ENCODE measurements around the gene SHISA6. TPM values are rescaled to one million over a fixed set of nuclear protein-coding genes. Genes with fewer than 3 reads are reported as not detected.

The SHISA6 gene
- total RNA-seq, 1 experiment from 2014 or later = 21.1 TPM

GRCh38 chr17:11557727-11558452, 316.9 kb downstream of the SHISA6 start:
- H3K9me3 ChIP-seq = no peaks in the 10 kb centered on the region
- CTCF ChIA-PET = no interaction called here
- peaks cover 6% of the 10 kb centered on the region for H3K36me3 Mint-ChIP-seq (ENCODE audit: insufficient read depth, unreplicated experiment)
- intact Hi-C loops (cut with micrococcal nuclease; ENCODE audit: unreplicated experiment) = no loop called here
- DNase-seq = no peak
- POLR2A ChIA-PET = no interaction called here
- no peak for TF ChIP-seq CTCF (IDR thresholded peaks at IDR 0.05; ENCODE audit: insufficient read depth in 1 of 2, low read depth in 1 of 2, low read length in 1 of 2, severe bottlenecking in 1 of 2, unreplicated experiment in 1 of 2)
- no peaks in the 10 kb centered on the region for H3K27me3 ChIP-seq (replicated peaks; ENCODE audit: control insufficient read depth, insufficient read depth, low read length)
- H3K4me1 Mint-ChIP-seq (ENCODE audit: low read depth, unreplicated experiment) = no peaks in the 10 kb centered on the region
- no peaks in the 10 kb centered on the region for H3K36me3 ChIP-seq (ENCODE audit: control insufficient read depth, insufficient read depth, low read length)
- no peaks in the 10 kb centered on the region for H3K27me3 Mint-ChIP-seq (ENCODE audit: insufficient read depth, unreplicated experiment)
- no TSS peak for BruUV-seq (replicated peaks)
- H3K27ac Mint-ChIP-seq (ENCODE audit: unreplicated experiment) = no peak overlapping the region
- H3K4me1 ChIP-seq = no peaks in the 10 kb centered on the region
- H3K9me3 Mint-ChIP-seq (ENCODE audit: unreplicated experiment) = no peaks in the 10 kb centered on the region
- H3K4me3 ChIP-seq (ENCODE audit: low read depth, low read length) = no peak overlapping the region
- H3K4me3 Mint-ChIP-seq (ENCODE audit: unreplicated experiment) = no peak overlapping the region

- Histone ChIP-seq H3K4me3 (ENCODE audit: low read depth, low read length) (no peak overlapping the region), H3K36me3 (ENCODE audit: control insufficient read depth, insufficient read depth, low read length) (no peaks in the 10 kb centered on the region), H3K4me1 (no peaks in the 10 kb centered on the region), H3K9me3 (no peaks in the 10 kb centered on the region), H3K27me3 (replicated peaks; ENCODE audit: control insufficient read depth, insufficient read depth, low read length) (no peaks in the 10 kb centered on the region)
- intact Hi-C loops (cut with micrococcal nuclease; ENCODE audit: unreplicated experiment) = no loop called here
- POLR2A ChIA-PET = no interaction called here
- Mint-ChIP-seq H3K4me3 (ENCODE audit: unreplicated experiment) (no peak overlapping the region), H3K36me3 (ENCODE audit: insufficient read depth, unreplicated experiment) (peaks cover 2% of the 10 kb centered on the region), H3K4me1 (ENCODE audit: low read depth, unreplicated experiment) (no peaks in the 10 kb centered on the region), H3K27me3 (ENCODE audit: insufficient read depth, unreplicated experiment) (no peaks in the 10 kb centered on the region), H3K27ac (ENCODE audit: unreplicated experiment) (no peak overlapping the region), H3K9me3 (ENCODE audit: unreplicated experiment) (no peaks in the 10 kb centered on the region)
- no TSS peak for BruUV-seq (replicated peaks)
- no peak for TF ChIP-seq CTCF (IDR thresholded peaks at IDR 0.05; ENCODE audit: insufficient read depth in 1 of 2, low read depth in 1 of 2, low read length in 1 of 2, severe bottlenecking in 1 of 2, unreplicated experiment in 1 of 2)
- CTCF ChIA-PET = no interaction called here
- DNase-seq = no peak
Measured at GRCh38 chr17:11558681-11559234, 317.7 kb downstream of the SHISA6 start.

GRCh38 chr17:11559601-11560000, 318.6 kb downstream of the SHISA6 start:
- H3K36me3 Mint-ChIP-seq (ENCODE audit: insufficient read depth, unreplicated experiment) = no peaks in the 10 kb centered on the region
- CTCF ChIA-PET = no interaction called here

More at GRCh38 chr17:11559601-11560000, 318.6 kb downstream of the SHISA6 start:
- H3K4me1 ChIP-seq = no peaks in the 10 kb centered on the region
- no peaks in the 10 kb centered on the region for H3K9me3 ChIP-seq
- H3K27me3 Mint-ChIP-seq (ENCODE audit: insufficient read depth, unreplicated experiment) = no peaks in the 10 kb centered on the region
- H3K4me3 ChIP-seq (ENCODE audit: low read depth, low read length) = no peak overlapping the region
- H3K9me3 Mint-ChIP-seq (ENCODE audit: unreplicated experiment) = no peaks in the 10 kb centered on the region
- DNase-seq = no peak
- H3K27me3 ChIP-seq (replicated peaks; ENCODE audit: control insufficient read depth, insufficient read depth, low read length) = no peaks in the 10 kb centered on the region
- no peaks in the 10 kb centered on the region for H3K4me1 Mint-ChIP-seq (ENCODE audit: low read depth, unreplicated experiment)
- no peak overlapping the region for H3K4me3 Mint-ChIP-seq (ENCODE audit: unreplicated experiment)
- BruUV-seq (replicated peaks) = no TSS peak
- no peak for TF ChIP-seq CTCF (IDR thresholded peaks at IDR 0.05; ENCODE audit: insufficient read depth in 1 of 2, low read depth in 1 of 2, low read length in 1 of 2, severe bottlenecking in 1 of 2, unreplicated experiment in 1 of 2)
- intact Hi-C loops (cut with micrococcal nuclease; ENCODE audit: unreplicated experiment) = no loop called here
- no peaks in the 10 kb centered on the region for H3K36me3 ChIP-seq (ENCODE audit: control insufficient read depth, insufficient read depth, low read length)
- POLR2A ChIA-PET = no interaction called here
- H3K27ac Mint-ChIP-seq (ENCODE audit: unreplicated experiment) = no peak overlapping the region
